ENCODE data around the gene NPPA. TPM values are rescaled to one million over a fixed set of nuclear protein-coding genes. Genes with fewer than 3 reads are reported as not detected.

NPPA gene
- not detected in 2 replicates for total RNA-seq

GRCh38 chr1:11847667-11848372, at the start of gene NPPA:
NPPA (minus strand) TSS chr1:11847783; CDS start chr1:11847684, 99 bp downstream.

GRCh38 chr1:11858613-11858967, 11.0 kb upstream of the NPPA start, which contains the start of gene NPPB:
NPPB (minus strand) TSS chr1:11858945; CDS start chr1:11858833, 112 bp downstream.

GRCh38 chr1:11805422-11806306, 41.9 kb downstream of the NPPA start, which contains the start of the genes CLCN6 and MTHFR:
CLCN6 (plus strand) TSS chr1:11806191; CDS start chr1:11806263, 72 bp downstream.
MTHFR (minus strand) TSS chr1:11805964; CDS start chr1:11803116, 2,848 bp downstream.

Other genes starting within 250 kb of the NPPA start
- gene FBXO2, start 193.4 kb downstream of the NPPA start, total RNA-seq, result 0.18 TPM in 1 of 2 replicates, not detected in the other
- 7.8 and 9.9 TPM in 2 replicates for gene FBXO44, start 192.9 kb downstream of the NPPA start, total RNA-seq
- 10.4 and 13.8 TPM in 2 replicates for gene FBXO6, start 183.6 kb downstream of the NPPA start, total RNA-seq
- 125 and 130 TPM in 2 replicates for gene MAD2L2, start 166.6 kb downstream of the NPPA start, total RNA-seq
- gene DRAXIN, start 156.1 kb downstream of the NPPA start, total RNA-seq, result not detected in 2 replicates
- 93.1 and 104 TPM in 2 replicates for gene AGTRAP, start 111.6 kb downstream of the NPPA start, total RNA-seq
- gene C1orf167, start 85.6 kb downstream of the NPPA start, total RNA-seq, result not detected in 2 replicates
- 13.3 and 17.6 TPM in 2 replicates for gene MTHFR, start 41.8 kb downstream of the NPPA start, total RNA-seq
- 12.9 and 15.9 TPM in 2 replicates for gene CLCN6, start 41.6 kb downstream of the NPPA start, total RNA-seq
- not detected in 2 replicates for gene NPPB, start 11.2 kb upstream of the NPPA start, total RNA-seq
- 99.2 and 104 TPM in 2 replicates for gene KIAA2013, start 78.6 kb upstream of the NPPA start, total RNA-seq
- 438 and 482 TPM in 2 replicates for gene PLOD1, start 86.9 kb upstream of the NPPA start, total RNA-seq
- gene MFN2, start 132.7 kb upstream of the NPPA start, total RNA-seq, result 55.6 and 60.4 TPM in 2 replicates
- gene MIIP, start 171.7 kb upstream of the NPPA start, total RNA-seq, result 54.1 and 62.0 TPM in 2 replicates
- gene TNFRSF8, start 215.5 kb upstream of the NPPA start, total RNA-seq, result 3.0 and 4.0 TPM in 2 replicates